ENCODE data around the gene FAP. TPM values are rescaled to one million over a fixed set of nuclear protein-coding genes. Genes with fewer than 3 reads are reported as not detected.

Gene FAP
- total and polyA plus RNA-seq, 2 experiments from 2014 or later, result 38.1 to 67.8 TPM

- DNase-seq (ENCODE audit: low spot score), result no peak
- TF ChIP-seq CTCF (IDR thresholded peaks at IDR 0.05; ENCODE audit: poor library complexity) (no peak), EZH2 (IDR thresholded peaks at IDR 0.05; ENCODE audit: borderline replicate concordance) (no peak), EZH2phosphoT487 (IDR thresholded peaks at IDR 0.05; ENCODE audit: low read depth, severe bottlenecking, unreplicated experiment) (no peak)
- Histone ChIP-seq H3K9me3 (ENCODE audit: low read depth) (no peaks in the 10 kb centered on the region), H2AFZ (no peak overlapping the region), H3K4me3 (no peak overlapping the region), H3K4me1 (ENCODE audit: insufficient read depth) (peaks cover 6% of the 10 kb centered on the region), H3K79me2 (no peaks in the 10 kb centered on the region), H3K36me3 (replicated peaks; ENCODE audit: insufficient read depth, low read depth) (no peaks in the 10 kb centered on the region), H3K9me2 (replicated peaks; ENCODE audit: insufficient read depth) (no peaks in the 10 kb centered on the region), H3K27ac (no peak overlapping the region), H3K4me2 (no peak overlapping the region), H3K27me3 (no peaks in the 10 kb centered on the region), H4K20me1 (ENCODE audit: insufficient read depth, poor library complexity, severe bottlenecking) (no peaks in the 10 kb centered on the region)
- WGBS (ENCODE audit: low lambda C conversion rate, missing lambda C conversion rate), result 89% methylated on average over 3 of the region's 3 CpGs
These were observed 54.8 kb downstream of the FAP start for GRCh38 chr2:162188451-162188850.

- no peaks in the 10 kb centered on the region for H3K9me3 ChIP-seq (ENCODE audit: low read depth)
- H3K79me2 ChIP-seq, result no peaks in the 10 kb centered on the region
- H3K4me3 ChIP-seq, result no peak overlapping the region
- H3K36me3 ChIP-seq (replicated peaks; ENCODE audit: insufficient read depth, low read depth), result no peaks in the 10 kb centered on the region
- TF ChIP-seq CTCF (IDR thresholded peaks at IDR 0.05; ENCODE audit: poor library complexity) (no peak), EZH2 (IDR thresholded peaks at IDR 0.05; ENCODE audit: borderline replicate concordance) (no peak), EZH2phosphoT487 (IDR thresholded peaks at IDR 0.05; ENCODE audit: low read depth, severe bottlenecking, unreplicated experiment) (no peak)
- peaks cover 6% of the 10 kb centered on the region for H3K4me1 ChIP-seq (ENCODE audit: insufficient read depth)
- DNase-seq (ENCODE audit: low spot score), result no peak
- no peak overlapping the region for H2AFZ ChIP-seq
- no peaks in the 10 kb centered on the region for H4K20me1 ChIP-seq (ENCODE audit: insufficient read depth, poor library complexity, severe bottlenecking)
- no peaks in the 10 kb centered on the region for H3K9me2 ChIP-seq (replicated peaks; ENCODE audit: insufficient read depth)
- H3K27ac ChIP-seq, result no peak overlapping the region
- no peaks in the 10 kb centered on the region for H3K27me3 ChIP-seq
- H3K4me2 ChIP-seq, result no peak overlapping the region
- WGBS (ENCODE audit: low lambda C conversion rate, missing lambda C conversion rate), result 98% methylated on average over 5 of the region's 5 CpGs
These were observed 57.6 kb downstream of the FAP start for GRCh38 chr2:162185541-162186232.

- no peak overlapping the region for H3K27ac ChIP-seq
- TF ChIP-seq EZH2 (IDR thresholded peaks at IDR 0.05; ENCODE audit: borderline replicate concordance) (no peak), EZH2phosphoT487 (IDR thresholded peaks at IDR 0.05; ENCODE audit: low read depth, severe bottlenecking, unreplicated experiment) (no peak), CTCF (IDR thresholded peaks at IDR 0.05; ENCODE audit: poor library complexity) (no peak)
- H3K4me2 ChIP-seq, result no peak overlapping the region
- H2AFZ ChIP-seq, result no peak overlapping the region
- no peaks in the 10 kb centered on the region for H3K36me3 ChIP-seq (replicated peaks; ENCODE audit: insufficient read depth, low read depth)
- no peaks in the 10 kb centered on the region for H3K9me2 ChIP-seq (replicated peaks; ENCODE audit: insufficient read depth)
- H3K27me3 ChIP-seq, result no peaks in the 10 kb centered on the region
- no peaks in the 10 kb centered on the region for H3K9me3 ChIP-seq (ENCODE audit: low read depth)
- H3K4me3 ChIP-seq, result no peak overlapping the region
- DNase-seq (ENCODE audit: low spot score), result no peak
- H4K20me1 ChIP-seq (ENCODE audit: insufficient read depth, poor library complexity, severe bottlenecking), result no peaks in the 10 kb centered on the region
- peaks cover 6% of the 10 kb centered on the region for H3K4me1 ChIP-seq (ENCODE audit: insufficient read depth)
- WGBS (ENCODE audit: low lambda C conversion rate, missing lambda C conversion rate), result 62% methylated on average over 2 of the region's 2 CpGs
- H3K79me2 ChIP-seq, result no peaks in the 10 kb centered on the region
These were observed 58.3 kb downstream of the FAP start for GRCh38 chr2:162184821-162185450.

Data from hepatocyte (in vitro differentiated cells).